Keratinocyte (primary cell): ENCODE results near the gene UGT1A4. TPM values are rescaled to one million over a fixed set of nuclear protein-coding genes. Genes with fewer than 3 reads are reported as not detected.

Experiments
- DNase-seq: peaks from one replicate; pipeline ENCODE4 v3.0.0-alpha.2; 2011; ENCODE audit warnings: low read depth, missing footprints, low spot score
- FAIRE-seq: peaks from 2 replicates; lab custom pipeline; 2011; peaks lifted over from hg19 to GRCh38; lab: Jason Lieb, UNC
- H2AFZ ChIP-seq: 2 replicates; pipeline ENCODE4 v1.6.0; 2012; ENCODE audit warnings: low read length, control low read depth, inconsistent platforms; ENCODE audit not compliant: control insufficient read depth
- H3K27ac ChIP-seq: 2 replicates; pipeline ENCODE4 v1.5.1; 2011; ENCODE audit warnings: low read length; ENCODE audit not compliant: control insufficient read depth, insufficient read depth
- H3K27me3 ChIP-seq: 3 replicates; pipeline ENCODE4 v1.6.0; 2011; ENCODE audit warnings: low read length; ENCODE audit not compliant: control insufficient read depth, insufficient read depth; ENCODE audit errors: extremely low read depth
- H3K36me3 ChIP-seq, 2 experiments: 2 replicates in 1 of 2; 3 replicates in 1 of 2; pipeline ENCODE4 v1.5.1; 2011; ENCODE audit warnings: low read length in 2 of 2, mild to moderate bottlenecking in 1 of 2; ENCODE audit not compliant: control insufficient read depth in 2 of 2, insufficient read depth in 2 of 2; ENCODE audit errors: extremely low read depth in 1 of 2
- H3K4me1 ChIP-seq: 3 replicates; pipeline ENCODE4 v1.5.1; 2011; ENCODE audit warnings: low read length; ENCODE audit not compliant: control insufficient read depth, insufficient read depth; ENCODE audit errors: extremely low read depth
- H3K4me2 ChIP-seq: 3 replicates; pipeline ENCODE4 v1.6.0; 2011; ENCODE audit warnings: low read depth, low read length; ENCODE audit not compliant: control insufficient read depth, insufficient read depth; ENCODE audit errors: extremely low read depth
- H3K4me3 ChIP-seq, 3 experiments: fragments of 200-600 bp in 1 of 3; sonication (generic) in 1 of 3; 2 replicates in 2 of 3; 3 replicates in 1 of 3; pipeline ENCODE4 v1.5.1; 2011 to 2016; ENCODE audit warnings: low read length in 3 of 3, mild to moderate bottlenecking in 3 of 3, control low read depth in 2 of 3, inconsistent platforms in 1 of 3, low read depth in 1 of 3, mixed read lengths in 1 of 3, mixed run types in 1 of 3, moderate library complexity in 1 of 3; ENCODE audit not compliant: control insufficient read depth in 2 of 3, insufficient read depth in 2 of 3; ENCODE audit errors: extremely low read depth in 1 of 3
- H3K79me2 ChIP-seq: 2 replicates; pipeline ENCODE4 v1.6.0; 2012; ENCODE audit warnings: low read length; ENCODE audit not compliant: control insufficient read depth, insufficient read depth
- H3K9ac ChIP-seq: 3 replicates; pipeline ENCODE4 v1.6.0; 2011; ENCODE audit warnings: low read length; ENCODE audit not compliant: control insufficient read depth, insufficient read depth; ENCODE audit errors: extremely low read depth
- H3K9me1 ChIP-seq: 3 replicates; pipeline ENCODE4 v1.6.0; 2011; ENCODE audit warnings: low read length; ENCODE audit not compliant: control insufficient read depth, insufficient read depth; ENCODE audit errors: extremely low read depth
- H3K9me3 ChIP-seq: 2 replicates; pipeline ENCODE4 v1.5.1; 2012; ENCODE audit warnings: low read depth, low read length; ENCODE audit not compliant: control insufficient read depth
- H4K20me1 ChIP-seq: 3 replicates; pipeline ENCODE4 v1.6.0; 2011; ENCODE audit warnings: low read length; ENCODE audit not compliant: control insufficient read depth, insufficient read depth; ENCODE audit errors: extremely low read depth
- EZH2 ChIP-seq: IDR thresholded peaks from one replicate; pipeline ENCODE4 v1.6.1; 2012; ENCODE audit warnings: inconsistent platforms, mild to moderate bottlenecking, low read length, moderate library complexity
- dilution Hi-C: fragments of 300-500 bp; cut with MboI; formaldehyde crosslinking; loops from one replicate; pipeline ENCODE4 v1.7.0; 2020; ENCODE audit warnings: low sequenced_read_pairs; ENCODE audit not compliant: extremely low pct_ligation_motif_present
- polyA plus RNA-seq, 5 experiments: library from polyadenylated mRNA; depleted of rRNA in 3 of 5; stranded (reverse) in 3 of 5; stranded (forward) in 1 of 5; unstranded in 1 of 5; fragments of >200 nt; gene quantifications; 1 replicate in 1 of 5; 2 replicates in 3 of 5; 3 replicates in 1 of 5; pipeline versions ENCODE4 v1.2.1 to v1.2.3, GENCODE V29; 2011 to 2012; ENCODE audit warnings: missing spikeins in 2 of 5, low read depth in 1 of 5, low replicate concordance in 1 of 5
- TF ChIP-seq, protein P1 (sequence below), 3 experiments: IDR thresholded peaks in 1 of 3; conservative IDR thresholded peaks in 1 of 3; optimal IDR thresholded peaks in 1 of 3; 2 replicates in 2 of 3; 3 replicates in 1 of 3; pipeline versions ENCODE3 to v1.5.1; 2011; ENCODE audit warnings: low read length in 3 of 3, mild to moderate bottlenecking in 3 of 3, moderate library complexity in 2 of 3, control low read depth in 1 of 3, inconsistent platforms in 1 of 3; ENCODE audit not compliant: insufficient read depth in 2 of 3; ENCODE audit errors: extremely low read depth in 1 of 3

Gene UGT1A4
- polyA plus RNA-seq, 1 donor (not counting 4 experiments of a cell fraction or from before 2014, with no cell fraction given), result 2.4 TPM

DNA sequence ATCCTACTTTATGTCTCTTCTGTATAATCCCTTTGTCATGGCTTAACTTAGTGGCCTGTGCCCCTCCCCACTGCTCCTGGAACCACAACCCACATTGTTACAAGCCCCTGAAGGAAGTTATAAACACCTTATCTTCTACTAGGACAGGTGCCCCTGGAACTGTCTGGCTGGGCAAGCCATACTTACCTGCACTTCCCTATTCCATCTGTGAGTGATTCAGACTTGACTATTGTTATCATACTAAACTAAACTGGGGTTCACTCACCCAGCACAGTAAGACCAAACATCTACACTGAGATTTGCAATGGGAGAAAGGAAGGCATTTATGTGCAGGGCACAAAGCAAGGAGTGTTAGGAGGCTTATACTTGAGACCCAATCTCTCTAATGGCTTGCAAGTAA lies 29.5 kb upstream of the UGT1A4 start:
- no peak for DNase-seq
- no peak for TF ChIP-seq EZH2
- TF ChIP-seq, protein P1, sequence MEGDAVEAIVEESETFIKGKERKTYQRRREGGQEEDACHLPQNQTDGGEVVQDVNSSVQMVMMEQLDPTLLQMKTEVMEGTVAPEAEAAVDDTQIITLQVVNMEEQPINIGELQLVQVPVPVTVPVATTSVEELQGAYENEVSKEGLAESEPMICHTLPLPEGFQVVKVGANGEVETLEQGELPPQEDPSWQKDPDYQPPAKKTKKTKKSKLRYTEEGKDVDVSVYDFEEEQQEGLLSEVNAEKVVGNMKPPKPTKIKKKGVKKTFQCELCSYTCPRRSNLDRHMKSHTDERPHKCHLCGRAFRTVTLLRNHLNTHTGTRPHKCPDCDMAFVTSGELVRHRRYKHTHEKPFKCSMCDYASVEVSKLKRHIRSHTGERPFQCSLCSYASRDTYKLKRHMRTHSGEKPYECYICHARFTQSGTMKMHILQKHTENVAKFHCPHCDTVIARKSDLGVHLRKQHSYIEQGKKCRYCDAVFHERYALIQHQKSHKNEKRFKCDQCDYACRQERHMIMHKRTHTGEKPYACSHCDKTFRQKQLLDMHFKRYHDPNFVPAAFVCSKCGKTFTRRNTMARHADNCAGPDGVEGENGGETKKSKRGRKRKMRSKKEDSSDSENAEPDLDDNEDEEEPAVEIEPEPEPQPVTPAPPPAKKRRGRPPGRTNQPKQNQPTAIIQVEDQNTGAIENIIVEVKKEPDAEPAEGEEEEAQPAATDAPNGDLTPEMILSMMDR (optimal IDR thresholded peaks at IDR 0.05 in 1 of 3, IDR thresholded peaks at IDR 0.05 in 1 of 3, conservative IDR thresholded peaks at IDR 0.05 in 1 of 3; ENCODE audit: extremely low read depth in 1 of 3, insufficient read depth in 2 of 3, low read length in 3 of 3), result no peak
- Histone ChIP-seq H3K4me3 (no peak overlapping the region), H4K20me1 (no peaks in the 10 kb centered on the region), H3K4me2 (no peak overlapping the region), H3K27me3 (no peaks in the 10 kb centered on the region), H3K27ac (no peak overlapping the region), H3K36me3 (peaks cover 0 to 4% of the 10 kb centered on the region in 2 experiments), H3K79me2 (peaks cover 25% of the 10 kb centered on the region), H3K9me1 (no peaks in the 10 kb centered on the region), H3K4me1 (peaks cover 40% of the 10 kb centered on the region), H3K9ac (no peak overlapping the region), H3K9me3 (no peaks in the 10 kb centered on the region), H2AFZ (no peak overlapping the region)
- dilution Hi-C loops, result no loop called here
- FAIRE-seq, result no peak

DNA sequence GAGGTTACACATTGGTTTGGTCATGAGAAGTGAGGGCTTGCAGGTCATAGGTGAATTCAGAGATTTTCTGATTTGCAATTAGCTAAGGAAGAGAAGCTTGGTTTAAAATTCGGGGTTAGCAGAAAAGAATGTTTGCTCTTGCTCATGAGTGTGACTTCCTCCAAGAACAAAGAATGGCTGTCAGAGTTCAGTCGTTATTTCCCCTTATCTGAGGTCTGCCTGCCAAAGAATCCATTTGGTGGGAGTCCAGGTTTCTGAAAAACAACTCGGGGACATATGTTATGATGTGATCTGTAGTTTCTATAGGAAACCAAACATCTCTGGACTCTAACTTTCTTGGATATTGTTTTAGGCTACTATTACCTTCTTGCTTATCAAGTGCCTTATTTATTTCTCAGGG lies 29.0 kb upstream of the UGT1A4 start:
- Histone ChIP-seq H3K4me1 (peaks cover 45% of the 10 kb centered on the region), H3K4me3 (no peak overlapping the region), H3K9me1 (no peaks in the 10 kb centered on the region), H3K27me3 (no peaks in the 10 kb centered on the region), H4K20me1 (no peaks in the 10 kb centered on the region), H3K4me2 (no peak overlapping the region), H3K27ac (no peak overlapping the region), H3K79me2 (peaks cover 29% of the 10 kb centered on the region), H2AFZ (no peak overlapping the region), H3K9ac (no peak overlapping the region), H3K9me3 (no peaks in the 10 kb centered on the region), H3K36me3 (peaks cover 0 to 5% of the 10 kb centered on the region in 2 experiments)
- DNase-seq (no peak), FAIRE-seq (no peak)
- TF ChIP-seq, protein P1 (optimal IDR thresholded peaks at IDR 0.05 in 1 of 3, IDR thresholded peaks at IDR 0.05 in 1 of 3, conservative IDR thresholded peaks at IDR 0.05 in 1 of 3; ENCODE audit: extremely low read depth in 1 of 3, insufficient read depth in 2 of 3, low read length in 3 of 3), result no peak
- no peak for TF ChIP-seq EZH2
- dilution Hi-C loops, result no loop called here
